Panc1 (cell line): ENCODE measurements around the gene TRIM2. TPM values are rescaled to one million over a fixed set of nuclear protein-coding genes. Genes with fewer than 3 reads are reported as not detected.
A peak's percentile ranks its signal among the peaks of the same experiment; 100 is the strongest.
"Not testable (repeated sequence)": the region's sequence is repeated elsewhere in the genome, so short reads cannot be mapped to it uniquely, and the experiment has no call there.

Experiments
- ATAC-seq: fragments of 200-7000 bp; cut with Tn5 transposase; 2 replicates; pipeline ENCODE4 v1.9.1; 2020; ENCODE audit warnings: mild to moderate bottlenecking, moderate library complexity
- BruUV-seq: library from RNA; stranded (reverse); fragments of 400-500 nt; replicated peaks from 2 replicates; lab custom pipeline; 2021; lab: Mats Ljungman, UMichigan
- CTCF ChIA-PET: fragments of 300-600 bp; sonication (Branson Sonifier 250); formaldehyde crosslinking; loops from one replicate; lab custom pipeline; 2022; ENCODE audit warnings: antibody characterized with exemption; lab: Charles Lee
- POLR2A ChIA-PET: fragments of 300-600 bp; sonication (Branson Sonifier 250); formaldehyde crosslinking; loops from one replicate; lab custom pipeline; 2022; ENCODE audit warnings: antibody characterized with exemption; lab: Charles Lee
- DNase-seq: peaks from one replicate; pipeline ENCODE4 v3.0.0-alpha.2; 2010; ENCODE audit warnings: low read depth, low spot score
- H3K27ac ChIP-seq: 2 replicates; pipeline ENCODE4 v1.5.1; 2011; ENCODE audit warnings: mild to moderate bottlenecking, low read length, inconsistent platforms
- H3K27me3 ChIP-seq: fragments of 200-500 bp; sonication (Bioruptor generic); 2 replicates; pipeline ENCODE4 v1.6.0; 2014; ENCODE audit warnings: low read length, inconsistent platforms; ENCODE audit not compliant: control insufficient read depth, insufficient read depth
- H3K36me3 ChIP-seq: fragments of 200-500 bp; sonication (Bioruptor generic); 2 replicates; pipeline ENCODE4 v1.5.1; 2014; ENCODE audit warnings: inconsistent platforms, mild to moderate bottlenecking, low read length, moderate library complexity; ENCODE audit not compliant: control insufficient read depth, insufficient read depth
- H3K4me1 ChIP-seq: 2 replicates; pipeline ENCODE4 v1.5.1; 2011; ENCODE audit warnings: inconsistent platforms, mild to moderate bottlenecking, low read length, moderate library complexity; ENCODE audit not compliant: control insufficient read depth, insufficient read depth
- H3K4me3 ChIP-seq, 2 experiments: 2 replicates each; pipeline ENCODE4 v1.5.1; 2011 to 2012; ENCODE audit warnings: low read depth in 2 of 2, low read length in 2 of 2, mild to moderate bottlenecking in 2 of 2, inconsistent platforms in 1 of 2, moderate library complexity in 1 of 2
- H3K9me3 ChIP-seq: fragments of 200-500 bp; sonication (Bioruptor generic); 2 replicates; pipeline ENCODE4 v1.5.1; 2014; ENCODE audit warnings: low read depth, mild to moderate bottlenecking, inconsistent platforms, low read length, moderate library complexity; ENCODE audit not compliant: control insufficient read depth, insufficient read depth
- POLR2AphosphoS5 ChIP-seq: IDR thresholded peaks from 2 replicates; pipeline ENCODE4 v1.6.1; 2012; ENCODE audit warnings: mild to moderate bottlenecking, low read depth, low read length, moderate library complexity
- REST ChIP-seq, 2 experiments: IDR thresholded peaks; 2 replicates each; pipeline ENCODE4 v1.6.1; 2011 to 2012; ENCODE audit warnings: low read depth in 2 of 2, control low read depth in 1 of 2, low read length in 1 of 2, mild to moderate bottlenecking in 1 of 2, moderate library complexity in 1 of 2; ENCODE audit not compliant: insufficient read depth in 1 of 2
- SIN3A ChIP-seq: IDR thresholded peaks from 2 replicates; pipeline ENCODE4 v1.6.1; 2012; ENCODE audit warnings: low read depth, mild to moderate bottlenecking, low read length, moderate library complexity, borderline replicate concordance; ENCODE audit not compliant: insufficient read depth
- TCF7L2 ChIP-seq: IDR thresholded peaks from 2 replicates; pipeline ENCODE4 v1.6.1; 2011; ENCODE audit warnings: mild to moderate bottlenecking, low read depth, low read length, inconsistent platforms
- in situ Hi-C: cut with HindIII; loops from 2 replicates; pipeline ENCODE4 v1.10.0; 2016; ENCODE audit warnings: low sequenced_read_pairs, low pct_unique_long_range_greater_than_20kb
- intact Hi-C: fragments of 100-400 bp; cut with micrococcal nuclease; formaldehyde crosslinking; loops from one replicate; pipeline ENCODE4 v1.10.0; 2022; ENCODE audit not compliant: unreplicated experiment
- total RNA-seq: library from RNA; stranded (reverse); gene quantifications from one replicate; pipeline ENCODE4 v1.2.1, GENCODE V29; 2021; ENCODE audit not compliant: unreplicated experiment
- TF ChIP-seq, protein P1 (sequence below): fragments of 450-650 bp; IDR thresholded peaks from 2 replicates; pipeline ENCODE4 v1.5.1; 2017; ENCODE audit warnings: mild to moderate bottlenecking

TRIM2 gene
- total RNA-seq, 1 experiment from 2014 or later, result 18.9 TPM

DNA sequence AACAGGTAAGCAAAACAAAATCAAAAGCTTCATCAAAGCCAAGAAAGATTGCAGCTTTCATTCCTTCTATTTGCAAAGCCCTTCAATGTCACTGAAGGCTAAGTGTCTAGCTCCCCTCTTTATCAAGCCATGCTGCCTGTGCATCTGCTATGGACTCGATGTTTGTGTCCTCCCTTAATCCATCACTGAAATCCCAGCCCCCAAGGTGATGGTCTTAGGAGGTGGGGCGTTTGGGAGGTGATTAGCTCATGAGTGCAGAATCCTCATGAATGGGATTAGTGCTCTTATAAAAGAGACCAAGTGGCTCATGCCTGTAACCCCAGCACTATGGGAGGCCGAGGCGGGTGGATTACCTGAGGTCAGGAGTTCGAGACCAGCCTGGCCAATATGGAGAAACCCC is 6.9 kb upstream of the TRIM2 start:
- Histone ChIP-seq H3K9me3 (no peaks in the 10 kb centered on the region), H3K36me3 (no peaks in the 10 kb centered on the region), H3K4me3 (no peak overlapping the region), H3K4me1 (no peaks in the 10 kb centered on the region), H3K27me3 (no peaks in the 10 kb centered on the region), H3K27ac (no peak overlapping the region)
- no TSS peak for BruUV-seq
- ChIA-PET CTCF (interaction anchor here (0.6 kb wide), 1 partner anchor 58 kb away, joined by 3 read pairs; no protein-coding TSS in a partner anchor), POLR2A (interaction anchor here (0.5 kb wide), 1 partner anchor 415 kb away, joined by 3 read pairs; no protein-coding TSS in a partner anchor)
- DNase-seq (no peak), ATAC-seq (no peak)
- TF ChIP-seq POLR2AphosphoS5 (no peak), REST (IDR thresholded peaks at IDR 0.05; ENCODE audit: insufficient read depth in 1 of 2, low read depth in 2 of 2, low read length in 1 of 2) (no peak), SIN3A (no peak), TCF7L2 (no peak)
- TF ChIP-seq, protein P1, sequence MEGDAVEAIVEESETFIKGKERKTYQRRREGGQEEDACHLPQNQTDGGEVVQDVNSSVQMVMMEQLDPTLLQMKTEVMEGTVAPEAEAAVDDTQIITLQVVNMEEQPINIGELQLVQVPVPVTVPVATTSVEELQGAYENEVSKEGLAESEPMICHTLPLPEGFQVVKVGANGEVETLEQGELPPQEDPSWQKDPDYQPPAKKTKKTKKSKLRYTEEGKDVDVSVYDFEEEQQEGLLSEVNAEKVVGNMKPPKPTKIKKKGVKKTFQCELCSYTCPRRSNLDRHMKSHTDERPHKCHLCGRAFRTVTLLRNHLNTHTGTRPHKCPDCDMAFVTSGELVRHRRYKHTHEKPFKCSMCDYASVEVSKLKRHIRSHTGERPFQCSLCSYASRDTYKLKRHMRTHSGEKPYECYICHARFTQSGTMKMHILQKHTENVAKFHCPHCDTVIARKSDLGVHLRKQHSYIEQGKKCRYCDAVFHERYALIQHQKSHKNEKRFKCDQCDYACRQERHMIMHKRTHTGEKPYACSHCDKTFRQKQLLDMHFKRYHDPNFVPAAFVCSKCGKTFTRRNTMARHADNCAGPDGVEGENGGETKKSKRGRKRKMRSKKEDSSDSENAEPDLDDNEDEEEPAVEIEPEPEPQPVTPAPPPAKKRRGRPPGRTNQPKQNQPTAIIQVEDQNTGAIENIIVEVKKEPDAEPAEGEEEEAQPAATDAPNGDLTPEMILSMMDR, result no peak
- intact Hi-C loops (no loop called here), in situ Hi-C loops (no loop called here)

DNA sequence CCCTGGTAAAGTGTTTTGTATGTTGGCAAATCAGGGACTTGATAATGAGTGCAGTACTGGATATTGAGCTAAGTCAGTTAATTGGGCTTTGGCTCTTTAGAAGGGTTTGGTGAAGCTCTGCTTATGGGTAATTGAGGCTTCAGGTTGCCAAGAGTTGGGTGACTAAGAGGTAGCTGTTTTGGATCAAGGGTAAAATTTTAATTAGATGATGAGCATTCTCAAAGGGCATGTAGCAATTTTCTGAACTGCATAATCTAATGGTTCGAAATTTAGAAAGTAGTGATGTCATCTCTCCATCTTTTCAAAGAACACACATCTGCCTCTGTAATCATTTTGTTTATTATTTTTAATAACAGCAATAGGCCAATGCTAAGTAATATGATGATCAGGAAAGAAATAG is 5.5 kb upstream of the TRIM2 start:
- no peak for ATAC-seq
- Histone ChIP-seq H3K36me3 (no peaks in the 10 kb centered on the region), H3K4me1 (peaks cover 1% of the 10 kb centered on the region; the same call in 1 of the 2 replicates), H3K27ac (no peak overlapping the region), H3K27me3 (no peaks in the 10 kb centered on the region), H3K9me3 (no peaks in the 10 kb centered on the region), H3K4me3 (no peak overlapping the region)
- ChIA-PET CTCF (no interaction called here), POLR2A (no interaction called here)
- in situ Hi-C loops, result no loop called here
- TF ChIP-seq TCF7L2, result no peak
- TF ChIP-seq POLR2AphosphoS5, result no peak
- TF ChIP-seq, protein P1, result no peak
- TF ChIP-seq SIN3A, result no peak
- TF ChIP-seq REST (IDR thresholded peaks at IDR 0.05; ENCODE audit: insufficient read depth in 1 of 2, low read depth in 2 of 2, low read length in 1 of 2), result no peak
- intact Hi-C loops, result no loop called here
- no TSS peak for BruUV-seq
- no peak for DNase-seq

DNA sequence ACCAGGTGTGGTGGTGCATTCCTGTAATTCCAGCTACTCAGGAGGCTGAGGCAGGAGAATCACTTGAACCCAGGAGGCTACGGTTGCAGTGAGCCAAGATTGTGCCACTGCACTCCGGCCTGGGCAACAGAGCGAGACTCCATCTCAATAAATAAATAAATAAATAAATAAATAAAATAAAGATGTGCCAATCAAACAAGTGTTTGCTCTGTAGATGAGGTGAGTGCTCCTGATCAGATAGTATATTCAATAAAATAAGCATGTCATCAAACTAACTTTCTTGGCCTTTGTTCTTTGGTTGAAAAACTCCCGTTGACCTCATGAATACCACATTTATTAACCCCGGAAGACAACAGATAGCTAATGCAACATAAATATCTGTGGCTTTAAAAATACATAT is 497 bp upstream of the TRIM2 start:
- H3K27me3 ChIP-seq, CTCF ChIA-PET, DNase-seq, POLR2A ChIA-PET, BruUV-seq, intact Hi-C loops, H3K4me3 ChIP-seq, in situ Hi-C loops, ATAC-seq, H3K9me3 ChIP-seq, H3K36me3 ChIP-seq: not testable (repeated sequence)
- Histone ChIP-seq H3K27ac (peak overlapping the region; percentile 68), H3K4me1 (peaks cover 29% of the 10 kb centered on the region)
